ENCODE results near the gene BID.
A peak's percentile ranks its signal among the peaks of the same experiment; 100 is the strongest.

BID gene

DNA sequence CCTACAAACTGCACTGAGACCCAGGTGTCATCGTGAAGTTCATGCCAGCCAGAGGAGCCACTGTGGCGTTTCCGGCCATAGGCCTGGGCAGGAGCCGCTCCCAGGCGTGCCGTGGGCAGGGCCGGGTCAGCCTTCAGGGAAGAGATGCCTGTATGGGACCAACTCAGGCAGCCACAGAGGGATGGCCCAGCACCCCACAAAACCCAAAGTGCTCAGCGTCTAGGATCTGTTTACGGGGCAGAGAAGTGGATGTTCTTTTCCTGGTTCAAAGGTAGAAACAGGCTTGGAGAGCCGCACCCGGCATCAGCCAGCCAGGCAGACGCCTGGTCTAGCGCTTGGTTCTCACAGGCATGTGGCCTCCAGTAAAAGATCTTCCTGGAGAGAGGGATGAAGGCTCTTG is 8.4 kb upstream of the BID start:
- DNase-seq: no peak

DNA sequence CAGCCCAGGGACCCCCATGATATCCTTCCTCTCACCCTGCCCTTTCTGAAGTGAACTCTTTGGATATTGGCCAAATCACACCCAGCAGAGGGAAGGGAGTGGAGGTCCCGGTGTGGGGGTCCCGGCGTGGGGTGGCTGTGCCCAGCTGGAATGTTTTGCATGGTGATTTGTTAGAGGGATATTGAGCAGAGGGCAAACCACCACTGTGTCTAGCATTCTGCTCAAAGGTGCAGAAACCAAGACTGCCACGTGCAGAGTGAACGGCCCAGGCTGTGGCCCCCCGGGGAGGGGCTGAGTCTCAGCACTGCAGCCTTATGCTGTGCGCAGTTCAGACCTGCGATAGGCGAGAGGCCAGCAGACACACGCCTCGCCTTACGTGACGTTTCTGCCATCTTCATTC is 7.9 kb upstream of the BID start:
- no peak for DNase-seq

DNA sequence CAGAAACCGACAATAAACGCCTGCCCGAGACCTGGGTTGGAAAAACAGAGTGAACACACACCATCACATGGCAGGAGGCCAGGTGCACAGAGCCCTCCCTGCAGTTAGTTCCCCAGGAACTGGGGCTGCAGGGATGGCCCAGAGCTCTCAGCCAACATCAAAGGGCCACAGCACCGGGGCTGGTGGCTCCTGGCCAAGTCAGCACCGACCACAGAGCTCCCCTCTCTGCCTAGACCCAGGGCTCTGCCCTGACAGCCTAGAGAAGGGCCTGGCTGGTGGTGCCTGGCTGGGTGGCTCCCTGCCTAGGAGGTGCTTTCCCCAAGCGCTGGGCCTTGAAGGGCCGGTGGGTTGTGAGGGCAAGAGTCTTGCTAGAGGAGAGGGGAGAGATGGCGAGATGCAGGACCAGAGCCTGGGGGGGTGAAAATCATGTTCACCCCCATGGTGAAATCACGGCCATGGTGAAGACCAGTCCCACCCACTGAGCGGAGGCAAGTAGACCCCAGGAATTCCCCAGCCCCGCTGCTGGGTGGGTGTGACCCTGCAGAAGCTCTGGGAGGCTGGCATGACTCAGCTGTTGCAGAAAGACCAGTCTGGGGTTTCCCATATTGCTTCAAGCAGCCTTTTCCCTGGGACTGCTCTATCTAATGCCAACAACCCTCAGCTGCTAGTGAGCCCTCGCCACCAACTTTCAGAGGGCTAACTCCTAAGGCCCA is 7.2 kb upstream of the BID start:
- peak; percentile 27 for DNase-seq

DNA sequence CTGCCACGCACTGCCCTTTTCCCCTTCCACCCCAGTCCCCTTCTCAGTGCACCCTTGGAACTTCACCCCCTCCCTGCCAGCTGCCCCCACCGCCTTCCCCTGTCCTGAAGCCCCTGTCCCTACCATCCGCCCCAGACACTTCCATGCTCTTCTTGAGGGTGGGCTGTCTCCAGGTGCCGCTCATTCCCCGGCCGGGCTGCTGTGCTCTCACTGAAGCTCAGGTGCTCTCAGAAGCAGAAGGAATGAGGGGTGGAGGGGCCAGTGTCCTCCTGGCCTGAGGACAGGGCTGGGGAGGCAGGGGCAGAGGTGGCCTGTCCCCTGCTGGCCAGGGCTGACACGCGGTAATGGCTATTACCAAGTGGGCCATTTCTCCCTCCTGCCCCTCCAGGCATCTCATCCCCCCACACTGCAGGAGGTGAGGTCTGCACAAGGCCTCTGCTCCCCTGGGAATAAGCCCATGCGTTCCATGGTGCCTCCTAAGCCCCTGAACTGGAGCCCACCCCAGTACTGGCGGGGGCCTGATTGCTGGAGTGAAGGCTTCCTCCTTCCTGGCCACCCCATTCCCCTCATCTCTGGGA is 6.6 kb upstream of the BID start:
- no peak for DNase-seq

DNA sequence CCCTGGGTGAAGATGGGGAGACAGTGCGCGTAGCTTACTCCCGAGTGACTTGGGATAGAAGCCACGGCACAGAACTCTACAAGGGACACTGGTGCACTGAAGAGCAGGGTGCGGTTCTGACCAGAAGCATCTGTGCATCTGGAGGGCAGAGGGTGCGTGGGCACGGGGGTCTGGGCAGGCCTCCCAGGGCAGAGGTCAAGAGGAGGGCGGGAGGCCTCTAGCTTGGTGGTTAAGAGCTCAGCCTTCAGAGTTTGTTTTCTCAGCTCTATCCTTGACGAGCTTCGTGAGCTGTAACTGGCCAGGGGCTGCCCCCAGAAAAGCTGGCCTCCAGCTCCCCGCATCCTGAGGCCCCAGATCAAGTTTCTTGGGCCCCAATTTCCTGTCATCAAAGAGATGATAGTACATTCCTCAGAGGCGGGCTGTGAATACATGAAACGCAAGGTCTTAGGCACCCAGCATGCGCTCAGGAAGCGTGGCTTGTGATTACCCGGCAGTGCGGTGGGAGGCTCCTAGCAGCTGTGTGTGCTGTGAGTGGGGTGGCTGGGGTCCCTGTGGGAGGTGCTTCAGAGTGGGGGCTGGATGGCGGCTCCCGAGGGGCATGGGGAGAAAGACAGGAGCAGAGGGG is 6.0 kb upstream of the BID start:
- DNase-seq: no peak

DNA sequence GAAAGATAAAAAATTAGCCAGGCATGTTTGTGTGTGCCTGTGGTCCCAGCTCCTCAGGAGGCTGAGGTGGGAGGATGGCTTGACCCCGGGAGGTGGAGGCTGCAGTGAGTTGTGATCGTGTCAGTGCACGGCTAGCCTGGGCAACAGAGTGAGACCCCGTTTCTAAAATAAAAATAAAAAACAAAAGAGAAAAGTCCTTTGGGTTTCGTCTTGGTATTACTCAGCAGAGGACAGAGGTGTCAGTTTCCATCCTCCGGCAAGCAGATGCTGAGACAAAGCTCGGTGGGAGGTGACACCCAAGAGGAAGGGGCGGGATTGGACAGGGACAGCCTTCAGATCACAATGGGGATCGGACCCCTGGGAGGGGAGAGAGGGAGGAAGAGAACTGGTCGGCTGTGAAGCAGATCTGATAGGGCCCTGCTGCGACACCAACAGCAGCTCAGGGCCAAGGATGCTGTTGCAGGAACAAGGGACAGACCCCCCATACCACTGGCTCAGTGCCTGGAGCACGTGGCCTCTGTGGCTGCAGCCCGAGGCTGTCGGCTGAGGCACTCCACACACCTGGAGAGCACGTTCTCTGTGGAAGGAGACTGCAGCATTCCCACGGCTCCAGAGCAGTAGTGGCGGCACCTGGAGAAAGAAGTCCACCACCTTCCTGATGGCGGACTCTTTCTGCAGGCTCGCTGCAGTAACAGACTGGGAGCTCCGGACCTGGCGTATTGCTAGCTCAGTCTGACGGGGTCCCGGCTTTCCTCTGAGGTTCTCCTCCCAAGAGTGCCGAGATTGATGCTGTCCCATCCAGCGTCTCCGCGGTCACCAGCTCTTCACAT is 5.2 kb upstream of the BID start:
- no peak for DNase-seq

DNA sequence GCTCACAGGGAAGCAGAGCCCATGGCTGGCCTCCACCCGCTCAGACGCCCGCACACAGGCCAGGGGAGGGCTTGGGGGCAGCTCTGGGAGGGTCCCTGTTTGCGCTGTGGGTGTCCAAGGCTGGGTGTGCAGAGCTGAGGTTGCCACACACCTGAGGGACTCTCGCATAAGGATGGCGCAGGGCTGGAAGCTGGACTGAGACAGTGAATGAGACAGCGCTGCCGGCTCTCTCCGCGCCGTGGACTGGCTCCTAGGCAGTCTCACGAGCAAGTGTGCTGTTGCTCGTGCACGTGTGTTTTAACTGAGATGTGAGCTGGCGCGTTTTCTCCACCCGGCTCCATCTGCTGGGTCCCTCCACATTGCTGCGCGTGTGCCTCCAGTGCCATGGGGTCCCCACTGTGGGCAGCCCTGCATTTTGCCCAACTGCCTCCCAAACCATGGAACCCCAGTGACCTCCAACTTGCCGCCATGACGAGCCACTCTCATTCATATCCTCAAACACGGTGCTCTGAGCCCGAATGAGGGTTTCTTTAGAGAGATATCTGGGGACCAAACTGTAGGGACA is 4.2 kb upstream of the BID start:
- DNase-seq: no peak

DNA sequence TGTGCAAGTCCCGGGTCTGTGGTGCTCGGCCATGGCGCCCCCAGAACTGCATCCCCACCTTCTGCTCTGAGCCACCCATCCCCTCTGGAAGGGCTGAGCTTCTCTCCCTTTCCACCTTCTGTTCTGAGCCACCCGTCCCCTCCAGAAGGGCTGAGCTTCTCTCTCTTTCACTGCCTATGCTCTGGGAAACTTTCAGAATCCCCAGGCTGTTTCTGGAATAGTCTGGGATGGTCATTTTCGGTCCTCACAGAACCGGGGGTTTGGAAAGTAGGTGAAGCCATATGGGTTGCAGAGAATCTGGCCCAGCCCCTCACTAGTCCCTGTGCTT is 3.4 kb upstream of the BID start:
- no peak for DNase-seq

DNA sequence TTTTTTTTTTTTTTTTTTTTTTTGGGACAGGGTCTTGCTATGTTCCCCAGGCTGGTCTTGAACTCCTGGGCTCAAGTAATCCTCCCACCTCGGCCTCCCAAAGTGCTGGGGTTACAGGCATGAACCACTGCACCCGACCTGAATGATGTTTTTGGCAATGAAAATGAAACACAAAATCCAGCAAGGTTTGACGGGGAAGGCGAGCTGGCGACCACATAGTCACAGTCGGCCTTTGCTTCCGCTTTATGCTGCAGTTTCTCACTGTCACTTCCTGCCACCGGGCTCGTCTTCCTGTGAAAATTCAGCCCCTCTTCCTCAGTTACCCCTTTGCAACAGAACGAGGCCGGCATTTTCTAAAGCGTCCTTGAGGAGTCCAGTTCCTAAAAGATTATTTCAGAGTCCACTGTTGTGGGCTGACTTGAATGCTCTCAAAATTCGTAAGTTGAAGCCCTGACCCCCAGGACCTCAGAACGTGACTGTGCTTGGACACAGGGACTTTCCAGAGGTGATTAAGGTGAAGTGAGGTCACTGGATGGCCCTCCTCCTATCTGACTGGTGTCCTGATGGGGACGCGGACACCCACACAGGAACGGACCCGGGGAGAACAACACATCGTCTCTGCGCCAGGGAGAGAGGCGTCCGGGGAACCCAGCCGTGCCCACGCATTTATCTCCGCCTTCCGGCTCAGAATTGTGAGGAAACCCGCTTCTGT is 2.9 kb upstream of the BID start:
- peak; percentile 66 for DNase-seq

DNA sequence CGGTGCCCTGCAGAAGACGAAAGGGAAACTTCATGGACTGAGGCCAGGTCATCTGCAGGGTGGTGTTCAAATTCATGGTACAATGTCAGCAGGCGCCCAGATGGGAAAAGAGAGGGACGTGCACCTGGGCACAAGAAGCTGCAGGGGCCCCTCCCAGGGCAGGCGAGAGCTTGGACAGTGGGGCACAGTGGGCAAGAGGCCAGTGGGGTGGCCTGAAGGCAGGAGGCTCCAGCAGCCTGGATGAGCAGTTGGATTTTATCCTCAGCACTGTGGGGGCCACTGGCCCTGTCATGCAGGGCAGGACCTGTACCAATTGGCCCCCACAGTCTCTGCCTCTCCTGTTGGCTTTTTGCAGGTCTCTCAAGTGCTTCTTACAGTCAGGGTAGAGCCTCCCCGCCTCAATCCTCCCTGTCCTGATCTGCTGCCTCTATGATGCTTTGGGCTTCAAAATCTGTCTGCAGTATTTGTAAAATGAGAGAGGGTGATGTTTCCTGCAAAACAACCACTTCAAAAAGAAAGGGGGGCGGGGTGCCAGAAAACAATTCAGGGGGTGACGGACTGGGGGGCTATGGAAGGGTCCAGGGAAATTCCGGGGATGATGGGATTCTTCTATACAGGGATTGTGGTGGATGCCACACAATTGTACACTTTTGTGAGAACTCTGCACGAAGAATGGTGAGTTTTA is 1.7 kb upstream of the BID start:
- DNase-seq: no peak

DNA sequence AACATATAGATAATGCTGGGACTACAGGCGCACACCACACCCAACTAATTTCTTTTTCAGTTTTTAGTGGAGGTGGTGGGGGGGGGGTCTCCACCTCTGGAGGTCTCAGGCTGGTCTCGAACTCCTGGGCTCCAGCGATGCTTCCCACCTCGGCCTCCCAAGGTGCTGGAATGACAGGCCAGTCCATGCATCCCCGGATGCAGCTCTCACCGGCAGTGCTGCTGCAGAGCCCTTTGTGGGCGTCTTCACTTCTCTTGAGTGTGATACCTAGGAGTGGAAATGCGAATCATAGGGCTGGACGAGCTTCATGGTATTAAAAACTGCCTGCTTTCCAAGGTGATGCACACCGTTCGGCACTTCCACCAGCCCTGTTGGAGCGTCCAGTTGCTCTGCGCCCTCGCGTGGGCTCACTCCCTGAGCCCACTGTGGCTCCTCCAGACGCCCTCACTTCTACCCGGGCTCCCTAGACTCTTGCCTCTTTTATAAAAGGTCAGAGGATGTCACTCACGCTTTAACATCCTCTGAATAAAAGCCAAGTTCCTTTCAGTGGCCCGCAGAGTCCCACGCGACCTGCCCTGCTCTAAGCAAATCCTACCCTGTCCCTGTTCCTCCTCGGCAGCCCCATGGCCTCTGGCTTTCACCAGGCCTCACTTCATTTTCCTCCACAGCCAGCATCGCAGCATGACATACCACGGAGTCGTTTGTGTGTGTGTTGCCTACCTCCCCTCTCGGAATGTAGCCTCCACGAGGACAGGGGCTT is 837 bp upstream of the BID start:
- no peak for DNase-seq

DNA sequence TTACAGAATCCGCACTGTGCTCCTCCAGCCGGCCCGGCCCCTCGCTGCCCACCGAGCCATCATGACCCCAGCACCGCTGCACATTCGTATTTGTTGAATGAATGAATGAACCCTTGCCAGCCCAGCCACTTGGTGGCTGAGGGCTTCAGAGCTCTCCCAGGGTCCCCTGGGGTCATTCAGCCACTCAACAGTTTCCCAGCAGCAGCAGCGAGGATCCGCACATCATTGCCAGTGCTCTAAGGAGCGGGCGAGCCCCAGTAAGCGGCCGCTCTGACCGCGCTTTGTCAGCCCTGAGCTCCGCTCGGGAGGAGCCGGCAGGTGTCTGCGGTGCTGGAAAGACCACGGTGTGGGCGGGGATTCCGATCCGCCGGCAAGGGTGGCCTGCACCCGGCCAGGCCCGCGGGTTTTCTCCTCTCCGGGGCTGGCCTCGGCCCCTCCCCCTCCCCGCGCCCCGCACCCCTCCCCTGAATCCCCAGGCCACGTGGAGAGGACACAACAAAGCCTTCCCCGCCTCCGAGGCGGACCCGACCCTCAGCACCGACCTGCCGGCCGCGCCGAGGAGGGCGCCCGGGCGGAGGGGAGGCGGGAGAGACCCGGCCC is 563 bp downstream of the BID start:
- DNase-seq: peak; percentile 43

DNA sequence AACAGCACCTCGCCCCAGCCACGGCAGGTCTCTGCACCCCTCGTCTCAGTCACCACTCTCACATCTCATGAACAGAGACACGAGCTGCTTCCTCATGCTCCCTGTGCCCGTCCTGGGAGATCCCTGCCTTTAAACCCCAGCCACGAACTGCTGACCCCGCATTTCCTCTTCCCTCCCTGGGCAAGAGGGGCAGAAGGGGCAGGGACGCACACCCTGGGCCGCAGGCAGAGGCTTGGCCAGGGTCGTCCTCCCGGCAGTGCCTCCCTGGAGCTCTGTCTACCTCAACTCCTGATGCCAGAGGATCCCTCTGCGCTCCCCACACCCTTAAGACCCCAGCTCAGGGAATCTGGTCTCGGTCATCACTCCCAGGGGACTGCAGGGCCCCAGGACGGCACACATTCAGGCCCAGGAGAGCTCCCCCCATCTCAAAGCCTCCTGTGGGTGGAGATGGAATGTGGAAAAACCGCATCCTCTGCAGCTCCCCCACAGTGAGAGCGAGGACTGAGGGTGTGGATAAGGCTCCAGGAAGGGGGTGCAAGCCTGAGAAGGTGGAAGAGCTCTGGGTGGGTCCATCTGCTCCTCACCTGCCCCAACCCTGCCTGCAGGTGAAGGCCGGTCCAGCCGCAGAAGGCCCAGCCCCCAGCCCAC is 1.2 kb downstream of the BID start:
- no peak for DNase-seq

DNA sequence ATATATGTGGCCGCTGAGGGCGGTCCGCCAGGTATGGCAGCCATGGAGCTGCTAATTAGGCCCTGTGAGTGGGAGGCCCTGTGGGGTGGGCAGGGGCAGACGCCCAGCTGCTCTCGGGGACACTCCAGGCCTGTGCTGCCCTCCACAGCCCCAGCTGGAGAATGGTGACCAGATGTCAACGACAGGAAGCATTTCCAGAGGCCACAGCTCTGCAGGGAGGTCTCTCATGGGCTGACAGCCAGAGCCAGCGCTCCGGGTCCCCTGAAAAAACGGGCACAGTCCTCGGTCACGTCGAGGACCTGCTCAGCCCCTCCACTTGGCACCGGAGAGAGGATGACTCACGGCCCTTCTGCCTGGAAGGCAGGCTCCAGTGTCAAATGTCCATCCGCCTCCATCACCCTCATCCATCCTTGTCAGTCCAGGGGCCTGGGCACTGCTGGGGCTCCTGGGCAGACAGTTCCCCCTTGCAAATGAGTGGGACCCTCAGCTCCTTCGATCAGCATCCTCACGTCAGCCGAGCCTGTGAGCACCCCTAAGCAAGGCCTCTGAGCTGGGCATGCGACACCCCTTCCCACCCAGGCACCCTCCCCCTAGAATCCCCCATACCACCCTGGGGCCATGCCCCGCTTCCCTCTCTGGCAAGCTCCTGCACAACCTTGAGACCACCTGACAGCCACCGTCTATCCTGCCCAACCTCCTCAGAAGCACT is 1.9 kb downstream of the BID start:
- DNase-seq: no peak

DNA sequence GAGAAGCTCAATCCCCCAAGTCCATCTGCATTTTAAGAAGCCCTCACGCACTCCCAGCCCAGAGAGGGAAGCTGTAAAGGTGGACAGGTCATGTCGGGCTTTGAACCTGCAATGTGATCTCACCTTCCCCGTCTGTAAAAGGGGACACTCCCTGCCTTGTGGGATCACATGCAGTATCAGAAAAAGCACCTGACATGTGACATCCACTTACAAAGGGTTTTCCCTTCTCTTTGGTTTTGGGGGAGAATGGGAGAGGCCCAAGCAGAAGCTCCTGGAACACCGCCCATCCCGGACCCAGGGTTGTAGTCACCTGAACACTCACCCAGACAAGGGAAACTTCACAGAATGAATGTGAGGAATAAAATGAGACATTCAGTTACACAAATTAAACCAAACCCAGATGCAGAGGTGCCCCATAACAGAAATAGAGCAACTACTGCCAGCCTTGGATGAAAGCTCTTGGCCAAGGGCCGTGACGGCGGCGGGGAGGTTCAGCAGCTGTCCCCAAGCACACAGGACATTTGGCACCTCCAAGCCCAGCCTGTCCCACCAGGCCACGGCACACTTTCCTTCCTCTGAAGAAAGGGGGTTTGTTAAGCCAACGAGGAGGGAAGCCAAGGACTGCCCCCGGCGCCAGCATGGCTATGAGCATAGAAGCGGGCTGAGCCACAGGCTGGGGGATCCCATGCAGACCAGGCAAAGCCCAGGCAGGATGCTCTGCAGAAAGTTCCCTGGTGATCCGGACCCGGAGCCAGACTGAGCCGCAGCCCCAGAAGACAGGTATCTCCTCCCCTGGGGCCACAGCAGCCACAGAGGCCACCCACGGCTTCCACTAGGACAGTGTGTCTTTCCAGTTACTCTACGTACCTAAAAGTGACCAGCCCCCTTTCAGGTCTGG is 3.8 kb downstream of the BID start:
- no peak for DNase-seq

DNA sequence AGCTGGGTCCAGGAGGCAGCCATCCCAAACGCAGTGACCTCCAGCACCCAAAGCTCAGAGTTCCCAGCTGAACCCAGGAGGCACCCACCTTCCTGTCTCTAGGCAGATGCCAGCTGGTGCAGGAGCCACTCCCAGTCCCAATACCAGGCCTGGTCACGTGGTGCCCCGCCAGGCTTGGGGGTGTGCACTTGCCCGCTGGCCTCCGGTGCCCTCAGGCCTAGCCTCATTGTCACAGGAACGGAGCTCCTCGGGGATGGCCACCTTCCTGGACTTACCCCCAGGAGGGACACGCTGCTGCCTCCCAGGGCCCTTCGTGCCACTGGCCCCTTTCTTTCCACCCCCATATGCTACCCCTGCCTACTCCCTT is 4.6 kb downstream of the BID start:
- no peak for DNase-seq

DNA sequence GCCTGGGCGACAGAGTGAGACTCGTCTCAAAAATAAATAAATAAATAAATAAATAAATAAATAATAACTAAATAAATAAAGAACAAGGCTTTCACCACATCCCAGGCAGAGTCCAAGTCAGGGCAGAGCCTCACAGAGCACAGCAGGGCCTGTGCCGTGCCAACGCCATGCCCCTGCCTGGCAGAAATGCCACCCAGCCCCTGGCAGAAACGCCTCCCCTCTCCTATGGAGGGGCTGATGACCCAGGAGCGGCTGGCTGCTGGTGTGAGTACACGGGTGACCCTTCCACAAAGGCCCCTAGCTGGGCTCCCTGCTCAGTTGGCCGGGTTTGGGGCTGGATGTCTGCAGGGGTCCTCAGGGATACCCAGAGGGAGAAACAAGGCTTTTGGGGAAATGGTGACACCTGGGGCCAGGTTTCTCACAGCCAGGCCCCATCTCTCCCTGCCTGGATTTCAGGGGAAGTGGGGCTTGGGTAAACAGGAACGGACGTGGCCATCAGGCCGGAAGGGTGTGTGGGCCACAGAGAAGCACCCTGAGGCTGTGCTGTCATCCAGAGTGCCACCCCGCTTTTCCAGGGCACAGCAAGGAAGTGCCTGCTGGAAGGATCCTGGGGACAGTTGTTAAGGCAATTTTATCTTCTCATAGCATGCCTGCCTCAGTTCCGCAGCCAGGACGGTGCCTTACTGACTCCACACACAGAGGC is 5.1 kb downstream of the BID start:
- no peak for DNase-seq
